Neural cell (in vitro differentiated cells): ENCODE measurements around the gene MSI2. TPM values are rescaled to one million over a fixed set of nuclear protein-coding genes. Genes with fewer than 3 reads are reported as not detected.

ENCODE experiments used
- H2AFZ ChIP-seq: fragments of 200-600, 300-800 bp; sonication (generic), shearing (Covaris generic); 2 replicates; pipeline ENCODE4 v1.6.0; 2014; ENCODE audit warnings: low read depth, mild to moderate bottlenecking, antibody characterized with exemption, low read length, moderate library complexity
- H3F3A ChIP-seq: fragments of 200-600 bp; shearing (Covaris generic); 2 replicates; pipeline ENCODE4 v1.6.1; 2016; ENCODE audit warnings: mild to moderate bottlenecking, moderate library complexity, mixed read lengths, antibody characterized with exemption, low read length; ENCODE audit not compliant: insufficient read depth, poor library complexity, severe bottlenecking
- H3K27ac ChIP-seq: fragments of 200-600, 300-800 bp; sonication (generic), shearing (Covaris generic); 2 replicates; pipeline ENCODE4 v1.5.1; 2014; ENCODE audit warnings: mild to moderate bottlenecking, low read length, moderate library complexity
- H3K27me3 ChIP-seq: fragments of 300-800, 200-600 bp; sonication (generic), shearing (Covaris generic); 2 replicates; pipeline ENCODE4 v1.6.0; 2014; ENCODE audit warnings: mild to moderate bottlenecking, low read depth, low read length, moderate library complexity; ENCODE audit not compliant: insufficient read depth
- H3K36me3 ChIP-seq: fragments of 300-800, 200-600 bp; sonication (generic), shearing (Covaris generic); 2 replicates; pipeline ENCODE4 v1.5.1; 2014; ENCODE audit warnings: mild to moderate bottlenecking, antibody characterized with exemption, low read length, moderate library complexity; ENCODE audit not compliant: insufficient read depth
- H3K4me2 ChIP-seq: fragments of 300-800, 200-600 bp; sonication (generic), shearing (Covaris generic); 2 replicates; pipeline ENCODE4 v1.6.0; 2014; ENCODE audit warnings: mild to moderate bottlenecking, low read length
- H3K4me3 ChIP-seq: fragments of 300-800, 200-600 bp; sonication (generic), shearing (Covaris generic); 2 replicates; pipeline ENCODE4 v1.5.1; 2014; ENCODE audit warnings: mild to moderate bottlenecking, low read length, moderate library complexity
- H3K79me2 ChIP-seq: fragments of 200-600 bp; shearing (Covaris generic); replicated peaks from 2 replicates; pipeline ENCODE4 v1.6.0; 2014; ENCODE audit warnings: mild to moderate bottlenecking, low read length, moderate library complexity; ENCODE audit not compliant: insufficient read depth
- H3K9ac ChIP-seq: fragments of 300-800, 200-600 bp; sonication (generic), shearing (Covaris generic); 2 replicates; pipeline ENCODE4 v1.6.1; 2016; ENCODE audit warnings: mild to moderate bottlenecking, low read length, mixed read lengths
- H3K9me2 ChIP-seq: fragments of 200-600 bp; shearing (Covaris generic); 2 replicates; pipeline ENCODE4 v1.6.1; 2016; ENCODE audit warnings: mild to moderate bottlenecking, low read length, mixed read lengths; ENCODE audit not compliant: insufficient read depth
- H3K9me3 ChIP-seq: fragments of 200-600, 300-800 bp; sonication (generic), shearing (Covaris generic); 2 replicates; pipeline ENCODE4 v1.6.1; 2016; ENCODE audit warnings: mild to moderate bottlenecking, mixed run types, low read length, moderate library complexity, mixed read lengths
- H4K20me1 ChIP-seq: fragments of 200-600 bp; shearing (Covaris generic); 2 replicates; pipeline ENCODE4 v1.6.1; 2016; ENCODE audit warnings: mild to moderate bottlenecking, mixed run types; ENCODE audit not compliant: insufficient read depth
- EP300 ChIP-seq: fragments of 450-650 bp; conservative IDR thresholded peaks from 2 replicates; pipeline ENCODE4 v1.6.1; 2014; ENCODE audit warnings: antibody characterized with exemption, mild to moderate bottlenecking, moderate library complexity; ENCODE audit not compliant: poor library complexity, severe bottlenecking
- EZH2 ChIP-seq: fragments of 200-600, 300-800 bp; shearing (Covaris generic), sonication (generic); IDR thresholded peaks from 2 replicates; pipeline ENCODE4 v1.6.1; 2014; ENCODE audit warnings: antibody characterized with exemption, low read length, borderline replicate concordance, mild to moderate bottlenecking; ENCODE audit not compliant: insufficient read depth, poor library complexity, severe bottlenecking
- MXI1 ChIP-seq: fragments of 450-650 bp; conservative IDR thresholded peaks from 2 replicates; pipeline ENCODE4 v1.6.1; 2014; ENCODE audit warnings: antibody characterized with exemption, mild to moderate bottlenecking; ENCODE audit not compliant: poor library complexity, severe bottlenecking
- POLR2AphosphoS5 ChIP-seq: IDR thresholded peaks from 2 replicates; pipeline ENCODE4 v1.6.1; 2012
- RAD21 ChIP-seq: fragments of 450-650 bp; conservative IDR thresholded peaks from 2 replicates; pipeline ENCODE4 v1.6.1; 2014; ENCODE audit warnings: antibody characterized with exemption, mild to moderate bottlenecking, moderate library complexity
- SMC3 ChIP-seq: fragments of 450-650 bp; conservative IDR thresholded peaks from 2 replicates; pipeline ENCODE4 v1.6.1; 2014; ENCODE audit warnings: antibody characterized with exemption, mild to moderate bottlenecking, moderate library complexity; ENCODE audit not compliant: poor library complexity
- TAF1 ChIP-seq: IDR thresholded peaks from 2 replicates; pipeline ENCODE4 v1.6.1; 2012; ENCODE audit warnings: low read depth
- polyA plus RNA-seq: library from polyadenylated mRNA; depleted of rRNA; stranded (reverse); fragments of >200 nt; gene quantifications from 2 replicates; pipeline ENCODE4 v1.2.3, GENCODE V29; 2014
- TF ChIP-seq, protein P1 (sequence below): IDR thresholded peaks from 2 replicates; pipeline ENCODE4 v1.6.1; 2012; ENCODE audit warnings: borderline replicate concordance
- TF ChIP-seq, protein P2 (sequence below): fragments of 450-650 bp; IDR thresholded peaks from 2 replicates; pipeline ENCODE4 v1.5.1; 2014; ENCODE audit warnings: antibody characterized with exemption, mild to moderate bottlenecking, moderate library complexity; ENCODE audit not compliant: poor library complexity, severe bottlenecking

Gene MSI2
- polyA plus RNA-seq, 1 donor from 2014 or later = 61.4 TPM

- Histone ChIP-seq H3K9ac (no peak overlapping the region), H4K20me1 (no peaks in the 10 kb centered on the region), H3K9me2 (no peaks in the 10 kb centered on the region), H3K79me2 (peaks cover 68% of the 10 kb centered on the region), H3F3A (no peaks in the 10 kb centered on the region), H3K36me3 (no peaks in the 10 kb centered on the region), H3K9me3 (no peaks in the 10 kb centered on the region), H3K4me3 (no peak overlapping the region), H2AFZ (no peak overlapping the region), H3K27ac (no peak overlapping the region), H3K27me3 (no peaks in the 10 kb centered on the region), H3K4me2 (no peak overlapping the region)
- TF ChIP-seq MXI1 (no peak), RAD21 (no peak), EZH2 (no peak), SMC3 (no peak), POLR2AphosphoS5 (no peak), EP300 (no peak), TAF1 (no peak)
- TF ChIP-seq, protein P1, sequence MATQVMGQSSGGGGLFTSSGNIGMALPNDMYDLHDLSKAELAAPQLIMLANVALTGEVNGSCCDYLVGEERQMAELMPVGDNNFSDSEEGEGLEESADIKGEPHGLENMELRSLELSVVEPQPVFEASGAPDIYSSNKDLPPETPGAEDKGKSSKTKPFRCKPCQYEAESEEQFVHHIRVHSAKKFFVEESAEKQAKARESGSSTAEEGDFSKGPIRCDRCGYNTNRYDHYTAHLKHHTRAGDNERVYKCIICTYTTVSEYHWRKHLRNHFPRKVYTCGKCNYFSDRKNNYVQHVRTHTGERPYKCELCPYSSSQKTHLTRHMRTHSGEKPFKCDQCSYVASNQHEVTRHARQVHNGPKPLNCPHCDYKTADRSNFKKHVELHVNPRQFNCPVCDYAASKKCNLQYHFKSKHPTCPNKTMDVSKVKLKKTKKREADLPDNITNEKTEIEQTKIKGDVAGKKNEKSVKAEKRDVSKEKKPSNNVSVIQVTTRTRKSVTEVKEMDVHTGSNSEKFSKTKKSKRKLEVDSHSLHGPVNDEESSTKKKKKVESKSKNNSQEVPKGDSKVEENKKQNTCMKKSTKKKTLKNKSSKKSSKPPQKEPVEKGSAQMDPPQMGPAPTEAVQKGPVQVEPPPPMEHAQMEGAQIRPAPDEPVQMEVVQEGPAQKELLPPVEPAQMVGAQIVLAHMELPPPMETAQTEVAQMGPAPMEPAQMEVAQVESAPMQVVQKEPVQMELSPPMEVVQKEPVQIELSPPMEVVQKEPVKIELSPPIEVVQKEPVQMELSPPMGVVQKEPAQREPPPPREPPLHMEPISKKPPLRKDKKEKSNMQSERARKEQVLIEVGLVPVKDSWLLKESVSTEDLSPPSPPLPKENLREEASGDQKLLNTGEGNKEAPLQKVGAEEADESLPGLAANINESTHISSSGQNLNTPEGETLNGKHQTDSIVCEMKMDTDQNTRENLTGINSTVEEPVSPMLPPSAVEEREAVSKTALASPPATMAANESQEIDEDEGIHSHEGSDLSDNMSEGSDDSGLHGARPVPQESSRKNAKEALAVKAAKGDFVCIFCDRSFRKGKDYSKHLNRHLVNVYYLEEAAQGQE = no peak
- TF ChIP-seq, protein P2, sequence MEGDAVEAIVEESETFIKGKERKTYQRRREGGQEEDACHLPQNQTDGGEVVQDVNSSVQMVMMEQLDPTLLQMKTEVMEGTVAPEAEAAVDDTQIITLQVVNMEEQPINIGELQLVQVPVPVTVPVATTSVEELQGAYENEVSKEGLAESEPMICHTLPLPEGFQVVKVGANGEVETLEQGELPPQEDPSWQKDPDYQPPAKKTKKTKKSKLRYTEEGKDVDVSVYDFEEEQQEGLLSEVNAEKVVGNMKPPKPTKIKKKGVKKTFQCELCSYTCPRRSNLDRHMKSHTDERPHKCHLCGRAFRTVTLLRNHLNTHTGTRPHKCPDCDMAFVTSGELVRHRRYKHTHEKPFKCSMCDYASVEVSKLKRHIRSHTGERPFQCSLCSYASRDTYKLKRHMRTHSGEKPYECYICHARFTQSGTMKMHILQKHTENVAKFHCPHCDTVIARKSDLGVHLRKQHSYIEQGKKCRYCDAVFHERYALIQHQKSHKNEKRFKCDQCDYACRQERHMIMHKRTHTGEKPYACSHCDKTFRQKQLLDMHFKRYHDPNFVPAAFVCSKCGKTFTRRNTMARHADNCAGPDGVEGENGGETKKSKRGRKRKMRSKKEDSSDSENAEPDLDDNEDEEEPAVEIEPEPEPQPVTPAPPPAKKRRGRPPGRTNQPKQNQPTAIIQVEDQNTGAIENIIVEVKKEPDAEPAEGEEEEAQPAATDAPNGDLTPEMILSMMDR = no peak
Observed at GRCh38 chr17:57434361-57434760, 178.0 kb downstream of the MSI2 start.

GRCh38 chr17:57436565-57436964 is 180.2 kb downstream of the MSI2 start:
- H3K79me2 ChIP-seq = peaks cover 68% of the 10 kb centered on the region

More at GRCh38 chr17:57436565-57436964, 180.2 kb downstream of the MSI2 start:
- TF ChIP-seq EZH2 (no peak), POLR2AphosphoS5 (no peak)
- Histone ChIP-seq H3K9me3 (no peaks in the 10 kb centered on the region), H3K4me2 (no peak overlapping the region), H3K27me3 (no peaks in the 10 kb centered on the region), H3F3A (no peaks in the 10 kb centered on the region), H3K27ac (no peak overlapping the region), H3K9ac (no peak overlapping the region), H4K20me1 (no peaks in the 10 kb centered on the region), H2AFZ (no peak overlapping the region), H3K4me3 (no peak overlapping the region), H3K9me2 (no peaks in the 10 kb centered on the region), H3K36me3 (no peaks in the 10 kb centered on the region)
